ENCODE results near the gene MTNR1A. TPM values are rescaled to one million over a fixed set of nuclear protein-coding genes. Genes with fewer than 3 reads are reported as not detected.

MTNR1A gene
- total and polyA plus RNA-seq, 9 of the 15 experiments (the other 6 are each of a cell fraction or from before 2014, with no cell fraction given), result 0.09 to 0.12 (median 0.10) TPM; not detected in 5

DNA sequence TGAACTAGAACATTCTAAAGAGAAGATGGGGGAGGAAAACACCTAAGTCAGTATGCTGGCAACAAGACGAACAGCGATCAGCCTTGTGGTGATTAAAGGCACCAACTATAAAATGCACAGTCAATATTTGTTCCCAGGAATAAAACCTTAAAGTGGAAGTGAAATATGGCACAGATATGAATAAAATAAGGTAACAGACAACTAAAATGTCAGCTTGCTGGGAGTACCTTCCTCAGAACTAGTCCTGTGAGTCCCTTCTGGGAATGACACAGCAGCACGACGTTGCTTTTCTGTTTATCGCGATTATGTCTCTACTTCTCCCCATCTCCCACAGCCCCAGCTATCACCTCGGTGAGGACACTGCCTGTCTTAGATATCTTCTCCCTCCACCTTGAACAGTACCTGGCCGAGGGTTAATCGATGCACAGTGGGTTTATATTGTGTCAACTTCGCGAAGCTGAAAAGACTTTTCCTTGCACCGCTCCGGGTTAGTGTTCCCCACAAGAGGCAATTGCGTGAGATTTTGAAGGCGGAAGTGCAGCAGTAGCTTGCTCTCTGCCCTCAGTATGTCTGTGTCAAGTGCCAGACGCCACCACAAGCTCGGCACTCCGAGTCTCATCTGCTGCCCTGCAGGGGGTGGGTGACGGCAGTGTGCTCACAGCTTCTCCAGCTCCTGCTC, 17.4 kb downstream of the MTNR1A start (continued):
- TF ChIP-seq BRF1 (IDR thresholded peaks at IDR 0.05; ENCODE audit: borderline replicate concordance, extremely low read depth, insufficient read length), result no peak
- TF ChIP-seq ZKSCAN1 (IDR thresholded peaks at IDR 0.05; ENCODE audit: low read depth, low read length), result no peak
- no peak for TF ChIP-seq MIER1 (IDR thresholded peaks at IDR 0.05; ENCODE audit: low read depth)
- no peak for TF ChIP-seq XRCC4 (IDR thresholded peaks at IDR 0.05; ENCODE audit: extremely low read depth, insufficient read depth, insufficient read length)
- no peak for TF ChIP-seq PTTG1 (tag; IDR thresholded peaks at IDR 0.05; ENCODE audit: low read depth)
- TF ChIP-seq SREBF1 (IDR thresholded peaks at IDR 0.05; ENCODE audit: borderline replicate concordance, low read depth, low read length), result no peak
- peak; percentile 79 for TF ChIP-seq TEAD4 (IDR thresholded peaks at IDR 0.05; ENCODE audit: low read length)
- no peak for TF ChIP-seq TEAD4 (CRISPR knock-in tag; IDR thresholded peaks at IDR 0.05; ENCODE audit: borderline replicate concordance)
- TF ChIP-seq HDAC1 (IDR thresholded peaks at IDR 0.05), result no peak
- no peak for TF ChIP-seq CEBPB (tag; IDR thresholded peaks at IDR 0.05)
- peak in 1 of 2 experiments; percentile 60; a peak in 1 of 3 replicates for TF ChIP-seq CBX3 (IDR thresholded peaks at IDR 0.05; ENCODE audit: borderline replicate concordance in 1 of 2, low read length in 2 of 2)
- TF ChIP-seq, protein P1, sequence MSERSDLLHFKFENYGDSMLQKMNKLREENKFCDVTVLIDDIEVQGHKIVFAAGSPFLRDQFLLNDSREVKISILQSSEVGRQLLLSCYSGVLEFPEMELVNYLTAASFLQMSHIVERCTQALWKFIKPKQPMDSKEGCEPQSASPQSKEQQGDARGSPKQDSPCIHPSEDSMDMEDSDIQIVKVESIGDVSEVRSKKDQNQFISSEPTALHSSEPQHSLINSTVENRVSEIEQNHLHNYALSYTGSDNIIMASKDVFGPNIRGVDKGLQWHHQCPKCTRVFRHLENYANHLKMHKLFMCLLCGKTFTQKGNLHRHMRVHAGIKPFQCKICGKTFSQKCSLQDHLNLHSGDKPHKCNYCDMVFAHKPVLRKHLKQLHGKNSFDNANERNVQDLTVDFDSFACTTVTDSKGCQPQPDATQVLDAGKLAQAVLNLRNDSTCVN (CRISPR knock-in tag; IDR thresholded peaks at IDR 0.05), result no peak
- no peak for TF ChIP-seq ELF2 (CRISPR knock-in tag; IDR thresholded peaks at IDR 0.05)
- peak; percentile 36; the same call in 1 of the 2 replicates for TF ChIP-seq MAFF (IDR thresholded peaks at IDR 0.05; ENCODE audit: low read length)
- TF ChIP-seq TAF1 (IDR thresholded peaks at IDR 0.05; ENCODE audit: control insufficient read depth, extremely low read depth, insufficient read depth, low read length, severe bottlenecking), result peak; percentile 75
- no peak for TF ChIP-seq OTX1 (CRISPR knock-in tag; IDR thresholded peaks at IDR 0.05)
- no peak for TF ChIP-seq ZNF778 (CRISPR knock-in tag; IDR thresholded peaks at IDR 0.05)
- no peak for TF ChIP-seq POU5F1 (IDR thresholded peaks at IDR 0.05; ENCODE audit: borderline replicate concordance, low read depth, low read length, partially characterized antibody)
- TF ChIP-seq TSC22D4 (tag; IDR thresholded peaks at IDR 0.05), result no peak
- no peak for TF ChIP-seq ZNF24 (IDR thresholded peaks at IDR 0.05)
- TF ChIP-seq GATAD2A (IDR thresholded peaks at IDR 0.05), result no peak
- TF ChIP-seq TCF7 (IDR thresholded peaks at IDR 0.05; ENCODE audit: borderline replicate concordance), result no peak
- TF ChIP-seq NBN (IDR thresholded peaks at IDR 0.05; ENCODE audit: low read depth), result no peak
- no peak for TF ChIP-seq ZNF445 (CRISPR knock-in tag; IDR thresholded peaks at IDR 0.05; ENCODE audit: low read depth)
- TF ChIP-seq, protein P2, sequence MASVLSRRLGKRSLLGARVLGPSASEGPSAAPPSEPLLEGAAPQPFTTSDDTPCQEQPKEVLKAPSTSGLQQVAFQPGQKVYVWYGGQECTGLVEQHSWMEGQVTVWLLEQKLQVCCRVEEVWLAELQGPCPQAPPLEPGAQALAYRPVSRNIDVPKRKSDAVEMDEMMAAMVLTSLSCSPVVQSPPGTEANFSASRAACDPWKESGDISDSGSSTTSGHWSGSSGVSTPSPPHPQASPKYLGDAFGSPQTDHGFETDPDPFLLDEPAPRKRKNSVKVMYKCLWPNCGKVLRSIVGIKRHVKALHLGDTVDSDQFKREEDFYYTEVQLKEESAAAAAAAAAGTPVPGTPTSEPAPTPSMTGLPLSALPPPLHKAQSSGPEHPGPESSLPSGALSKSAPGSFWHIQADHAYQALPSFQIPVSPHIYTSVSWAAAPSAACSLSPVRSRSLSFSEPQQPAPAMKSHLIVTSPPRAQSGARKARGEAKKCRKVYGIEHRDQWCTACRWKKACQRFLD (CRISPR knock-in tag; IDR thresholded peaks at IDR 0.05), result no peak
- TF ChIP-seq, protein P3, sequence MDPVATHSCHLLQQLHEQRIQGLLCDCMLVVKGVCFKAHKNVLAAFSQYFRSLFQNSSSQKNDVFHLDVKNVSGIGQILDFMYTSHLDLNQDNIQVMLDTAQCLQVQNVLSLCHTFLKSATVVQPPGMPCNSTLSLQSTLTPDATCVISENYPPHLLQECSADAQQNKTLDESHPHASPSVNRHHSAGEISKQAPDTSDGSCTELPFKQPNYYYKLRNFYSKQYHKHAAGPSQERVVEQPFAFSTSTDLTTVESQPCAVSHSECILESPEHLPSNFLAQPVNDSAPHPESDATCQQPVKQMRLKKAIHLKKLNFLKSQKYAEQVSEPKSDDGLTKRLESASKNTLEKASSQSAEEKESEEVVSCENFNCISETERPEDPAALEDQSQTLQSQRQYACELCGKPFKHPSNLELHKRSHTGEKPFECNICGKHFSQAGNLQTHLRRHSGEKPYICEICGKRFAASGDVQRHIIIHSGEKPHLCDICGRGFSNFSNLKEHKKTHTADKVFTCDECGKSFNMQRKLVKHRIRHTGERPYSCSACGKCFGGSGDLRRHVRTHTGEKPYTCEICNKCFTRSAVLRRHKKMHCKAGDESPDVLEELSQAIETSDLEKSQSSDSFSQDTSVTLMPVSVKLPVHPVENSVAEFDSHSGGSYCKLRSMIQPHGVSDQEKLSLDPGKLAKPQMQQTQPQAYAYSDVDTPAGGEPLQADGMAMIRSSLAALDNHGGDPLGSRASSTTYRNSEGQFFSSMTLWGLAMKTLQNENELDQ (CRISPR knock-in tag; IDR thresholded peaks at IDR 0.05; ENCODE audit: borderline replicate concordance), result no peak
